ENCODE data around the gene C1QTNF5.

C1QTNF5 gene

DNA sequence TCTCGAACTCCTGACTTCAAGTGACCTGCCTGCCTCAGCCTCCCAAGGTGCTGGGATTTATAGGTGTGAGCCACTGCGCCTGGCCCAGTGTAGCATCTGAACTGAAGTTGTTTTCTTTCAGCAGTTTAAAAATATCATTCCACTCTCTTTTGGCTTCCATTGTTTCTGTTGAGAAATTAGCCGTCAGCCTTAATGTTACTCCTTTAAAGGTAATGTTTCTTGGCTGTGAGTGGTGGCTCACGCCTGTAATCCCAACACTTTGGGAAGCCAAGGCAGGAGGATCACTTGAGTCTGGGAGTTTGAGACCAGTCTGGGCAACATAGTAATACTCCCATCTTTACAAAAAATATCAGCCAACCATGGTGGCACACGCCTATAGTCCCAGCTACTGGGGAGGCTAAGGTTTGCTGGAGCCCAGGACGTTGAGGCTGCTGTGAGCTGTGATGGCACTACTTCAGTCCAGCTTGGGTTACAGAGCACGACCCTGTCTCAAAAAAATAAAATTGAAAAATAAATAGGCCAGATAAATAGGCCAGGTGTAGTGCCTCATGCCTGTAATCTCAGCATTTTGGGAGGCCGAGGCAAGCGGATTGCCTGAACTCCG, 49.7 kb downstream of the C1QTNF5 start:
- Histone ChIP-seq H3K9me3 (ENCODE audit: control insufficient read depth in 2 of 2, low read length in 2 of 2) (no peaks in the 10 kb centered on the region), H3K4me1 (ENCODE audit: control insufficient read depth in 2 of 2, insufficient read depth in 2 of 2, low read length in 2 of 2) (no peaks in the 10 kb centered on the region), H3K4me3 (ENCODE audit: low read length in 2 of 2) (no peak overlapping the region), H3K27ac (ENCODE audit: low read depth in 2 of 2, low read length in 2 of 2) (no peak overlapping the region), H3K27me3 (ENCODE audit: control insufficient read depth in 2 of 2, insufficient read depth in 2 of 2, low read length in 2 of 2) (no peaks in the 10 kb centered on the region), H3K36me3 (ENCODE audit: control insufficient read depth in 2 of 2, insufficient read depth in 2 of 2, low read length in 2 of 2) (peaks cover 16 to 28% of the 10 kb centered on the region in 2 donors), H3K9ac (ENCODE audit: low read depth in 1 of 2, low read length in 2 of 2) (no peak overlapping the region)

All from mucosa of rectum (tissue), 2 donors.